Naive thymus-derived CD8-positive, alpha-beta T cell (primary cell): ENCODE results near the gene GDF2. TPM values are rescaled to one million over a fixed set of nuclear protein-coding genes. Genes with fewer than 3 reads are reported as not detected.

Experiments used
- ATAC-seq, 2 donors: fragments of 150-1000 bp; cut with Tn5 transposase in 1 of 2; sonication (Bioruptor Pico), chemical (Tn5 transposase) in 1 of 2; 1 replicate in 1 of 2; 2 replicates in 1 of 2; pipeline ENCODE4 v1.10.0; 2021; ENCODE audit warnings: mild to moderate bottlenecking in 2 of 2, moderate library complexity in 2 of 2
- POLR2A ChIA-PET: fragments of 350-600 bp; sonication (Branson Sonifier 250); formaldehyde crosslinking; loops from one replicate; lab custom pipeline; 2021; ENCODE audit warnings: antibody characterized with exemption; lab: Charles Lee
- DNase-seq, 10 donors: peaks; one replicate each; pipeline versions ENCODE4 v3.0.0 to v3.0.0-alpha.2; 2020 to 2022
- H3K27ac Mint-ChIP-seq, 10 donors: one replicate each; pipeline ENCODE4 v1.8.0; 2020 to 2022; ENCODE audit warnings: mild to moderate bottlenecking in 10 of 10, mixed read lengths in 10 of 10, moderate library complexity in 4 of 10, inconsistent platforms in 1 of 10
- H3K27me3 Mint-ChIP-seq, 5 donors: one replicate each; pipeline ENCODE4 v1.8.0; 2021 to 2022; ENCODE audit warnings: mixed read lengths in 5 of 5
- H3K36me3 Mint-ChIP-seq, 3 donors: one replicate each; pipeline ENCODE4 v1.8.0; 2020 to 2022; ENCODE audit warnings: mixed read lengths in 3 of 3, mild to moderate bottlenecking in 2 of 3, inconsistent platforms in 1 of 3
- H3K4me1 Mint-ChIP-seq, 4 donors: one replicate each; pipeline ENCODE4 v1.8.0; 2021 to 2022; ENCODE audit warnings: mixed read lengths in 4 of 4
- H3K4me3 Mint-ChIP-seq, 10 donors: one replicate each; pipeline ENCODE4 v1.8.0; 2020 to 2022; ENCODE audit warnings: mild to moderate bottlenecking in 10 of 10, mixed read lengths in 10 of 10, moderate library complexity in 6 of 10, inconsistent platforms in 1 of 10
- H3K9me3 Mint-ChIP-seq, 9 donors: one replicate each; pipeline ENCODE4 v1.8.0; 2020 to 2022; ENCODE audit warnings: mixed read lengths in 9 of 9, mild to moderate bottlenecking in 3 of 9, inconsistent platforms in 1 of 9, moderate library complexity in 1 of 9
- polyA plus RNA-seq, 3 donors: library from polyadenylated mRNA; unstranded; fragments of 300-500 nt; fragmentation: Illumina TruSeq; gene quantifications; one replicate each; pipeline ENCODE4 v1.2.3, GENCODE V29; 2021
- total RNA-seq, 8 experiments: library from RNA in 2 of 8; stranded (reverse) in 2 of 8; gene quantifications; one replicate each; pipeline ENCODE4 v1.2.3 and lab custom pipeline; 2021 to 2026

Gene GDF2
- not detected for total RNA-seq
- not detected for polyA plus RNA-seq
- 0 reads per million in 6 experiments for total RNA-seq (lab: John Stamatoyannopoulos, UW)

DNA sequence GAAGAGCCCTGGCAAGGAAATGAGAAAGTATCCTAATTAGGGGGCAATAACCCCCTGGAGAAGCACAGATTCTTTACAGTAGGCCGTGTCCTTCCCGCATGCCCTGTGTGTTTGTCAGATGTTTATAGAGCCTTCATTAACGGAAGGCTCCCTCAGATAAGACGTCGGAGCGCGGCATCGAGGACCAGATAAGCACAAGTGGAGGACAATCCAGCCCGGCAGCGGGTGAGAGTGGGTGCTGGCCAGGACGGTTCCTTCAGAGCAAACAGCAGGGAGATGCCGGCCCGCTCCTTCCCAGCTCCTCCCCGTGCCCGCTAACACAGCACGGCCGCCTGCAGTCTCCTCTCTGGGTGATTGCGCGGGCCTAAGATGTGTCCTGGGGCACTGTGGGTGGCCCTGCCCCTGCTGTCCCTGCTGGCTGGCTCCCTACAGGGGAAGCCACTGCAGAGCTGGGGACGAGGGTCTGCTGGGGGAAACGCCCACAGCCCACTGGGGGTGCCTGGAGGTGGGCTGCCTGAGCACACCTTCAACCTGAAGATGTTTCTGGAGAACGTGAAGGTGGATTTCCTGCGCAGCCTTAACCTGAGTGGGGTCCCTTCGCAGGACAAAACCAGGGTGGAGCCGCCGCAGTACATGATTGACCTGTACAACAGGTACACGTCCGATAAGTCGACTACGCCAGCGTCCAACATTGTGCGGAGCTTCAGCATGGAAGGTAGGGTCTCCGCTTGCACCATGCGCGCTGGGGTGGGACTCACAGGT lies at the start of gene GDF2:
Gene GDF2 (plus strand): TSS at position 155 of the 762 bp plus-strand sequence. CDS start 215 bp downstream, at position 370.
- Mint-ChIP-seq H3K9me3 (no peaks in the 10 kb centered on the region), H3K27me3 (peaks cover 2 to 25% (median 6%) of the 10 kb centered on the region in 5 donors), H3K4me3 (no peak within 1 kb of the TSS), H3K4me1 (peaks cover 0 to 5% (median 0%) of the 10 kb centered on the region in 4 donors), H3K27ac (peak within 1 kb of the TSS in 1 of 10 donors; percentile 2), H3K36me3 (no peaks in the 10 kb centered on the region)
- POLR2A ChIA-PET, result no interaction called here
- DNase-seq (no peak), ATAC-seq (no peak)

DNA sequence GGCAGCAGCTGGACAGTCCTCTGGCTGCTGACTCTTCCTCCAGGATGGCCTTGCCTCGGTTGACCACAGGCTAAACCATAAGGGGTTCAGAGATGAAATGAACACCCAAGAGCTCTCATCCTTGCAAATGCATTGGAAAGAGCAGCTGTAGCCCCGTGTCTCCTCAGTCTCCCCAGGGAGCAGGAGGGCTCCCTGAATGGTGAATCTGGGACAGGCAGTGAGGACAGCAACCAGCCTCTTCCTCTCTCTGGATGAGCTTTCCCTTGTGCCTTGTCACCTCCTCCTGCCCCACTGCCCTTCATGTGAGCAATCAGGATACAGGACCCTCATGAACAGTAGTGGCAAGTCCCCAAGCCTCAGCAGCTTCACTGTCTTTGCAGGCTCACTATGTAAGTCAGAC lies 46.2 kb upstream of the GDF2 start:
- peaks cover 20 to 37% (median 31%) of the 10 kb centered on the region in 4 donors for H3K4me1 Mint-ChIP-seq
- H3K27me3 Mint-ChIP-seq, result no peaks in the 10 kb centered on the region
- no peaks in the 10 kb centered on the region for H3K9me3 Mint-ChIP-seq
- no peak for ATAC-seq
- peak overlapping the region in 1 of 10 donors; percentile 95 for H3K27ac Mint-ChIP-seq
- no peak overlapping the region for H3K4me3 Mint-ChIP-seq
- POLR2A ChIA-PET, result interaction anchor here (0.9 to 1.9 kb wide), 3 partner anchors 11 to 16 kb away, joined by 3 to 6 read pairs (median 4); no protein-coding TSS in a partner anchor
- DNase-seq, result no peak
- peaks cover 0 to 3% (median 0%) of the 10 kb centered on the region in 3 donors for H3K36me3 Mint-ChIP-seq

DNA sequence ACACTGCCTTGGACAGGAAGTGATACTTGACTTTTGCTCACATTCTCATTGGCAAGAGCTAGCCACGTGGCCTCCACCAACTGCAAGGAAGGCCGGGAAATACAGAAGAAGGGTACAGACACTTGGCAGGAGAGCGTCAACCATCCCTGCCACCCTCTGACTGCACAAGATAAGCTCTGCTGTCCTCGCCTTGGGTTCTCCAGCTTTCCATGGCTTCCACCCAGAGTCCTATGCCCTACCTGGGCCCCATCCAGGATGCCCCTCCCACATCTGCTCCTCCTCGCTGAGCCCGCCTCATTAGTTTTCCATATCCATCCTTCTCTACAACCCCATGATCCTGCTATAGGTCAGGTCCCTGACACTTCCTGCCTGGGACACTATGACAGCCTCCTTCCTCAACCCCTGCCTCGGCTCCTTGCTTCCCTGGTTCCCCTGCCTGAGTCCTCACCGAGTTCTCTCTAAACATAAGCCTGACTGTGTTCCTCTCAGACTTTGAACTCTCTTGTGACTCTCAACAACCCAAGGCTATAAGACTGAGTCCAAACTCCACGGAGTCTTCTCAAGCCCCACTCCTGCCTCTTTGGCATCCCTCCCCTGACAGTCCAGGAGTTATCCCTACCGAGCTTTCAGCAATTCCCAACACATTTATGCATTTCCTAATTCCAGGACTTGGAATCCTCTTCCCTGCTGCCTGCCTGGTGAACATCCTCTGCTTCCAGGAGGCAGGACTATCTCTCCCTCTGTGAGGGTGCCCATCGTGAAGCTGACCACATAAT lies 45.5 kb upstream of the GDF2 start:
- peak overlapping the region in 9 of 10 donors; percentile 1 to 78 (median 42) for H3K4me3 Mint-ChIP-seq
- POLR2A ChIA-PET, result interaction anchor here (0.9 to 1.9 kb wide), 5 partner anchors 13 to 35 kb away, joined by 3 to 6 read pairs (median 4); no protein-coding TSS in a partner anchor
- peaks cover 0 to 3% (median 0%) of the 10 kb centered on the region in 3 donors for H3K36me3 Mint-ChIP-seq
- H3K27me3 Mint-ChIP-seq, result no peaks in the 10 kb centered on the region
- ATAC-seq (no peak), DNase-seq (no peak)
- H3K9me3 Mint-ChIP-seq, result no peaks in the 10 kb centered on the region
- peaks cover 20 to 42% (median 34%) of the 10 kb centered on the region in 4 donors for H3K4me1 Mint-ChIP-seq
- peak overlapping the region in 9 of 10 donors; percentile 31 to 95 (median 81) for H3K27ac Mint-ChIP-seq

DNA sequence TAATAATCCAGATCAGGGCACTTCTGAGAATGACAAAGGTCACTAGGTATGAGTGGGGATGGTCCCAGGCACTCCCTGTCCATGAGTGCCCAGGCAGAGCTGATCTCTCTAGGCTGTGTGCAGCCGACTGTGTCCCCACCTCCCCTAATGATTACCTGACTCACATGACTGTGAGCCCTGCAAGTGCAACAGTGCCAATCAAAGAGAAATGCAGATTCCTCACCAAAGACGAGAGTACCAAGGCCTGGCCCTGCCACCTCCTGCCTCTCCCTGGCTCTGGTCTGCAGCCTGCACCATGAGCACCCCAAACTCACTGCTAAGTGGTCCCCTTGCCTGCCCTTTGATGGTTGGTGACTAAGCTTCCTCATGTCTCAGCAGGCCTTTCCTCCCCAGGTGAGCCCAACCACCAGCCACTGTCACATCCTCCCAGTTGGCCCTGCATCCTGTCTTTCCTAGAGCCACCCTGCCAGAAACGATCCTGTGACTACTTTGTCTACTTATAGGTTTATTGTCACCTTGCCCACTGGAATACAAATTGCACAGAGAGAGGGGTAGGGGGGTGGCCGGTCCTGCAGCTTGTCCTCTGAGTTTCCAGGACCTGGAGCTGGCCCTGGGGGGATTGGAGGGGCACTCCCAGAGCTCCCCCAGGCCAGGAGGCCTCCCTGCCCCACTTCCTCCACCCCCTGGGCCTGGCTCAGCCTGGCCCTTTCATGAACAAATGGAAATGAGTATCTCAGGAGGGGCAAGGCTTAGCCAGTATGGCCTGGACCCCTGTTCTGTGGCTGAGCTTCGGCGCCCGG lies 44.7 kb upstream of the GDF2 start:
- Mint-ChIP-seq H3K27me3 (no peaks in the 10 kb centered on the region), H3K36me3 (peaks cover 0 to 1% (median 0%) of the 10 kb centered on the region in 3 donors)

DNA sequence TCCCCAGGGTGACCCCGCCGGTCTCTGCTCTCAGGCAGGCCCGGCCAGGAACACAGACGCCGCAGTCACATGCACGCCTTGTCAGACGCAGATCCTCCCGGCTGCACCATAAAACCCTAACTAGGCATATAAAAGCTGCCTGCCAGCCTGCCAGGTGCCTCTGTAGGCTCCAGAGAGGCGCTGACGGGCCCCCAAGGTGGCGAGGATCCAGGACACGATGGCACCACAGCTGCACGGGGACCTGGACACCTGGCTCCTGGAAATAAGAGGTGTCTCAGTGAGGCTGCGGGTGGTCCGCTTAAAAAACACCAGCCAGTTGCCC lies 44.1 kb upstream of the GDF2 start:
- Mint-ChIP-seq H3K36me3 (no peaks in the 10 kb centered on the region), H3K4me3 (peak overlapping the region in 1 of 10 donors; percentile 78), H3K27me3 (no peaks in the 10 kb centered on the region), H3K9me3 (no peaks in the 10 kb centered on the region), H3K27ac (peak overlapping the region in 3 of 10 donors; percentile 40 to 95 (median 53)), H3K4me1 (peaks cover 23 to 51% (median 38%) of the 10 kb centered on the region in 4 donors)
- POLR2A ChIA-PET, result interaction anchor here (1.0 to 1.9 kb wide), 4 partner anchors 15 to 34 kb away, joined by 3 to 6 read pairs (median 4); no protein-coding TSS in a partner anchor
- DNase-seq (no peak), ATAC-seq (peak in 1 of 2 donors; percentile 11)

More for the DNA sequence above, 44.7 kb upstream of the GDF2 start:
- ATAC-seq (peak; percentile 95 to 96), DNase-seq (peak in 6 of 10 donors; percentile 14 to 76 (median 42))
- Mint-ChIP-seq H3K4me1 (peaks cover 23 to 50% (median 37%) of the 10 kb centered on the region in 4 donors), H3K9me3 (no peaks in the 10 kb centered on the region), H3K27ac (peak overlapping the region; percentile 13 to 95 (median 57)), H3K4me3 (peak overlapping the region in 9 of 10 donors; percentile 1 to 78 (median 49))
- POLR2A ChIA-PET, result interaction anchor here (0.9 to 1.9 kb wide), 5 partner anchors 14 to 34 kb away, joined by 3 to 6 read pairs (median 3); no protein-coding TSS in a partner anchor

DNA sequence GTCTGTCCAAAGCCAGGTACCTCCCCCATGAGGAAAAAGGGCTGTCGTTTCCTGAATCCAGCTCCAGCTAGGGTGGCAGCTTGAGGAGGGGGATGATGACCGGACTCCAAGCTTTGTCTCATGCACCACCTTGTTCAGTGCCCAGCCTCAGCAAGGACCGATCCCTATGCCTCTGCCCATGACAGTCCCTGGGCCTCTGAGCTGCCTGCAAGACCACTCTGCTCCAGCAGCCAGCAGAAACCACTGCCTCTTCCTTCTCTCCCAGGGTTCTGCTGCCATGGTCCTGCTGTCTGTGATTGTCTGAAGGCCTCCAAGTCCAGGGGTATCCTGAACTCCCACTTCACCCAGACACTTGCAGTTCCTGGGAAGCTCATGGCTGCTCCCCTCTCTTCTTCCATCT lies 43.5 kb upstream of the GDF2 start:
- ATAC-seq, result no peak
- POLR2A ChIA-PET, result interaction anchor here (0.7 to 0.9 kb wide), 3 partner anchors 18 to 55 kb away, joined by 3 read pairs; no protein-coding TSS in a partner anchor
- H3K27ac Mint-ChIP-seq, result peak overlapping the region in 7 of 10 donors; percentile 22 to 82 (median 74)

DNA sequence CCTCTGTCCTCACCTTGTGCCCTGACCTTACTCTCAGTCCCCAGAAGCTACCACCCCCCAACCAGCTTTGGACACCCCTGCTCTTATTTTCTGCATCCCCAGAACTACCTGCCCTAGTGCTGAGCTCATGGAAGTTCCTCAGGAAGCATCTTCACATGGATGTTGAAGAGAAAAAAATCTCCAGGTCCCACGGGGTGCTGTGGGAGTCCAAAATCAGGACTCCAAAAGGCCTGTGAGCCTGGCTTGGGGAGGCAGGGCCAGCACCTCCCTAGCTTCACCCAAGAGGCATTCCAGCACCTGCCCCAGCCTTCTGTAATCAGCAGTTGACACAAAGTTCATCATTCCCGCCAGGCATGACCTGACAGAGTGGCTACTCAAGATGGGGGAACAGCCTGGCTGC lies 43.0 kb upstream of the GDF2 start:
- no peak for DNase-seq
- no peaks in the 10 kb centered on the region for H3K36me3 Mint-ChIP-seq
- H3K27me3 Mint-ChIP-seq, result no peaks in the 10 kb centered on the region
- H3K4me3 Mint-ChIP-seq, result peak overlapping the region in 2 of 10 donors; percentile 13 to 22
- peaks cover 23 to 51% (median 38%) of the 10 kb centered on the region in 4 donors for H3K4me1 Mint-ChIP-seq
- POLR2A ChIA-PET, result interaction anchor here (0.7 to 0.9 kb wide), 2 partner anchors 18 to 49 kb away, joined by 3 read pairs; no protein-coding TSS in a partner anchor
- no peaks in the 10 kb centered on the region for H3K9me3 Mint-ChIP-seq
- peak overlapping the region in 5 of 10 donors; percentile 22 to 82 (median 74) for H3K27ac Mint-ChIP-seq
- no peak for ATAC-seq

More for the DNA sequence above, 43.5 kb upstream of the GDF2 start:
- no peaks in the 10 kb centered on the region for H3K9me3 Mint-ChIP-seq
- H3K4me3 Mint-ChIP-seq, result peak overlapping the region in 2 of 10 donors; percentile 13 to 20
- no peaks in the 10 kb centered on the region for H3K27me3 Mint-ChIP-seq
- H3K36me3 Mint-ChIP-seq, result no peaks in the 10 kb centered on the region
- DNase-seq, result no peak
- peaks cover 23 to 51% (median 38%) of the 10 kb centered on the region in 4 donors for H3K4me1 Mint-ChIP-seq

DNA sequence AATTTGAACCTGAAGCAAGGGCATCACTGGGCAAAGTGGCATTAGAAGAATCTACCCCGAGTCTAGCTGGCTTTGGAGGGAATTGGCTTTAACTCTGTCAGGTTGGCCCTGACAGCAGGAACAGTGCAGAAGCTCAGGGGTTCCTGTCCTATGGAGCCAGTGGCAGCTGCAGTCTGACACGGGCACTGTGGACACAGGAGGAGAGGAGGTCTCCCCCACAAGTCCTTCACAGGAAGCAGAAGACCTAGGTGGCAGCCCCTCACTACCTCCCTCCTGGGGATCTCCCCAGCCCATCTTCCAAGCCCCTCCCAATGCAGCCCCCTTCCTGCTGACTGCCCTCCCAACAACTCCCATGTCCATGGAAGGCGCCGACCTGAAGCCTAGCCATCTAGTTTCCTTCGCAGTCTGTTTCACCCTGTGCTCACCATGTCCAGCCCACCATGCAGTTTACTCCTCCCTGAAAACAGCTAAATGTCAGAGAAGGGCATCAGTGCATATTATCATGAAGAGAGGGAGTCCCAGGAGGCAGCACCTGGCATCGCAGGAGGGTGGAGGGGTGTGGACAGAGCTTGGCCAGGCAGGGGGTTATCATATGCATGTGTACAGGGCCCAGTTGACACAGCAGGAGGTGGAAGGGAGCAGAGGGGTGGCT lies 40.1 kb upstream of the GDF2 start:
- Mint-ChIP-seq H3K27ac (peak overlapping the region in 3 of 10 donors; percentile 19 to 61 (median 30)), H3K4me1 (peaks cover 36 to 67% (median 47%) of the 10 kb centered on the region in 4 donors), H3K4me3 (no peak overlapping the region), H3K36me3 (no peaks in the 10 kb centered on the region), H3K9me3 (no peaks in the 10 kb centered on the region), H3K27me3 (no peaks in the 10 kb centered on the region)
- DNase-seq, result no peak
- no peak for ATAC-seq
- POLR2A ChIA-PET, result no interaction called here

DNA sequence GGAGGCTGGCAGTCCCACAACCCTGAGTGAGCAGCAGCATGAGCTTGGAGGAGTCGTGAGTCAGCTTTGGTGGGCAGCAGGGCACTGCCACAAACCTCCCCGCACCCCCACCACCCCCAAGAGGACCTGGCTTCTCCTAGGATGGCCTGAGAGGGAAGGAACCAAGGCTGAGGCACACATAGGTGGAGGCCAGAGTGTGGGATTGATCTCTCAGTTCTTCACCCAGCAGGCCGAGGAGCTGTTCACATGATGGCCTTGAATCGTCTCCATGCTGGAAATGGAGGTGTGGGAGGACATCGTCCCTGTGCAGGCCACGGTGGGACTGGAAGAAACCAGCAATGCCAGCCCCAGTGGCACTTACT lies 39.6 kb upstream of the GDF2 start:
- ATAC-seq (no peak), DNase-seq (no peak)
- Mint-ChIP-seq H3K36me3 (no peaks in the 10 kb centered on the region), H3K4me3 (no peak overlapping the region), H3K4me1 (peaks cover 31 to 67% (median 47%) of the 10 kb centered on the region in 4 donors), H3K27ac (peak overlapping the region in 2 of 10 donors; percentile 30 to 61), H3K9me3 (no peaks in the 10 kb centered on the region), H3K27me3 (no peaks in the 10 kb centered on the region)
- POLR2A ChIA-PET, result interaction anchor here (0.7 kb wide), 1 partner anchor 36 kb away, joined by 3 read pairs; no protein-coding TSS in a partner anchor

DNA sequence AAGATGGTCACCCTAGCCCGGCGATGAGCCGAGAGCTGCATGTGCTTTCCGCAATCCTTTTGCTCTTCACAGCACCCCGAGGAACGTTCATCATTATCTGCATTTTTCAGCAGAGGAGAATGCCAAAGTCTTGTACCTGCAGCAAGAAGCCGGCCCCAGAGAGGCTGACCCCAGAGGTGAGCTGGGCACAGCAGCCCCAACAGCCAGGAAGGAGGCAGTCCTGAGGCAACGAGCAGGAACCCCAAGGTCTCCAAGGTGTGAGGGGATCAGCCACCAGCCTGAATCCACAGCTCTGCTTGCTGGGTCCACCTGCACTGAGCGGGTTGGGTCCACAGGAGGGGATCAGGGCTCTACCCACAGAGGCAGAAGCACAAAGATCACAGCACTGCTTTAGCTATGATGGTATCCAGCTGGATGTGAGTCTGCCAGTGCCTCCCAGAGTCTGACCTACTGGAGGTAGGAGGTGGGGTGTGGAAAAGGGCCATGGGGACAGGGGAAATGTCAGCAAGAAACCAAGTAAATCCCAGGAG lies 39.1 kb upstream of the GDF2 start:
- H3K27me3 Mint-ChIP-seq, result no peaks in the 10 kb centered on the region
- no peak overlapping the region for H3K4me3 Mint-ChIP-seq
- POLR2A ChIA-PET, result interaction anchor here (0.7 kb wide), 1 partner anchor 36 kb away, joined by 3 read pairs; no protein-coding TSS in a partner anchor
- peak overlapping the region in 2 of 10 donors; percentile 16 to 66 for H3K27ac Mint-ChIP-seq
- ATAC-seq (no peak), DNase-seq (no peak)
- H3K4me1 Mint-ChIP-seq, result peaks cover 31 to 63% (median 45%) of the 10 kb centered on the region in 4 donors
- H3K36me3 Mint-ChIP-seq, result no peaks in the 10 kb centered on the region
- no peaks in the 10 kb centered on the region for H3K9me3 Mint-ChIP-seq

DNA sequence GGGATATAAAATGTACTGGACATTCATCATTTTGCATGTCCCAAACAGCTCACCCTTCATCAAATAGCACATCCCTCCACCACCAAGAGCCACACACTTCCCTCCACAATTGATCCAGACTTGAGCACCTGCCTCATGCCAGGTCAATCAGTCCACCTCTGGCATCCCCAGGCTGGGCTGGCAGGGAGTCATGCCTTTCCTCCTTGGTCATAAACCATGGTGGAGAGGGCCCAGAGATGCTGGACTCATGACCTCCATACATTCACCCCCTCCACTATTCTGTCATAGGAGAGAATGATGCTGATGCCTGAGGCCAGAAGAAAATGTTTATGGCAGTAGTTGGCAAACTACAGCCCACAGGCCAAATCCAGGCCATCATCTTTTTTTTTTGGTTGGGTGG lies 38.4 kb upstream of the GDF2 start:
- H3K36me3 Mint-ChIP-seq, result no peaks in the 10 kb centered on the region
- POLR2A ChIA-PET, result no interaction called here
- DNase-seq (no peak), ATAC-seq (no peak)
- H3K9me3 Mint-ChIP-seq, result no peaks in the 10 kb centered on the region
- peaks cover 30 to 60% (median 41%) of the 10 kb centered on the region in 4 donors for H3K4me1 Mint-ChIP-seq
- peak overlapping the region in 3 of 10 donors; percentile 1 to 66 (median 38) for H3K27ac Mint-ChIP-seq
- H3K4me3 Mint-ChIP-seq, result peak overlapping the region in 1 of 10 donors; percentile 12
- no peaks in the 10 kb centered on the region for H3K27me3 Mint-ChIP-seq
